Measurements from ENCODE around the gene EPM2AIP1.
"Not testable (repeated sequence)": the region's sequence is repeated elsewhere in the genome, so short reads cannot be mapped to it uniquely, and the experiment has no call there.

The EPM2AIP1 gene

DNA sequence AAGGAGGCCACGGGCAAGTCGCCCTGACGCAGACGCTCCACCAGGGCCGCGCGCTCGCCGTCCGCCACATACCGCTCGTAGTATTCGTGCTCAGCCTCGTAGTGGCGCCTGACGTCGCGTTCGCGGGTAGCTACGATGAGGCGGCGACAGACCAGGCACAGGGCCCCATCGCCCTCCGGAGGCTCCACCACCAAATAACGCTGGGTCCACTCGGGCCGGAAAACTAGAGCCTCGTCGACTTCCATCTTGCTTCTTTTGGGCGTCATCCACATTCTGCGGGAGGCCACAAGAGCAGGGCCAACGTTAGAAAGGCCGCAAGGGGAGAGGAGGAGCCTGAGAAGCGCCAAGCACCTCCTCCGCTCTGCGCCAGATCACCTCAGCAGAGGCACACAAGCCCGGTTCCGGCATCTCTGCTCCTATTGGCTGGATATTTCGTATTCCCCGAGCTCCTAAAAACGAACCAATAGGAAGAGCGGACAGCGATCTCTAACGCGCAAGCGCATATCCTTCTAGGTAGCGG, at the start of gene EPM2AIP1:
TSS of gene EPM2AIP1 (minus strand) at position 326 of the 520 bp plus-strand sequence. CDS start at position 272, 54 bp downstream.
- no peak for DNase-seq

DNA sequence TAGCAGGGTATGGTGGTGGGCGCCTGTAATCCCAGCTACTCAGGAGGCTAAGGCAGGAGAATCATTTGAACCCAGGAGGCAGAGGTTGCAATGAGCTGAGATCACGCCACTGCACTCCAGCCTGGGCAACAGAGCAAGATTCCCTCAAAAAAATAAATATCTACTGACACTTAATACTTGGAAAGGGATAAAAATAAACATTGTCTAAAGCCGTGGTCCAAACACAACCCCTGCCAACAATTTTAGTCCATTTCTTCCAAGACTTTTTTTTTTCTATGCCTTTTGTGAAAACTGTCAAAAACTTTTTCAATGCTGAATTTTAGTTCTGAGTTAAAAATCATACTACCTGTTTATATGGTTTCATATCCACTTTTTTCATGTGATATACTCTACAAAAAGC, 49.8 kb upstream of the EPM2AIP1 start:
- DNase-seq: not testable (repeated sequence)

DNA sequence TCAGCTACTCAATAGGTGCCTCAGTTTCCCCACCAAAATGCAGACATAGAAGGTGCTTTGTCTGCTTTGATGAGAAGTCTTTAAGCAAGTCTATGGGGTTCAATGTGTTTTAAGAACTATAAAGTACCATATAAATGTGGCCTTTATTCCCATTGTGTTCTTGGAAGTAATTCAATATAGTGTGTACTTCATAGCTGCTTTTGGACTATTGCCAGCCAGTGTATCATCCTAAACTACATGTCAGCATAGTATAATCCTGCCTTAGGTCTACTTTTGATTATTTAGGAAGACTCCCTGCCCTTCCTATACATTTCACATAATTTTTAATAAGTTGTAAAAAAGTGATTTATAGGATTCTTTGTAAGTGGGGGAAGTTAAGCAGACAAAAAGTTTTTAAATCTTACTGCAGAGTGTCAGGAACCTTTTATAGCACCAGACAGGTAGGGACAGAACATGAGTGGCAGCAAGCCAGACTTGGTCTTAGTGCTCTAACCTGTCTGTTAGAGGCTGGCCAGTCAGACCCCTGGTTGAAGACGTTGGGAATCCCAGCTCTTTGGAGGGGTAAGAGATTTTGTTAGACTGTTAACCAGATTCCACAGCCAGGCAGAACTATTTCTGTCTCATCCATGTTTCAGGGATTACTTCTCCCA, 48.7 kb upstream of the EPM2AIP1 start:
- no peak for DNase-seq

DNA sequence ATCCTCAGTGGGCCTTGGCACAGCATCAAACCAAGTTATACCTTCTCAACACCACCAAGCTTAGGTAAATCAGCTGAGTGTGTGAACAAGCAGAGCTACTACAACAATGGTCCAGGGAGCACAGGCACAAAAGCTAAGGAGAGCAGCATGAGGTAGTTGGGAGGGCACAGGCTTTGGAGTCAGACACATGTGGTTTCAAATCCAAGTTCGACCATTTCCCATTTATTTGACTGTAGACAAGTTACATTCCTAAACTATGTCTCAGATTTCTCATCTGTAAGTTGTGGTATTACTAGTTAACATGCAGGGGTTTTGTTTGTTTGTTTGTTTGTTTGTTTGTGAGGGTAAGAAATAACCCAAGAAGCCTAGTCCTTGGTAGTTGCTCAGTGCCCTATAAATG, 47.3 kb upstream of the EPM2AIP1 start:
- DNase-seq: no peak

DNA sequence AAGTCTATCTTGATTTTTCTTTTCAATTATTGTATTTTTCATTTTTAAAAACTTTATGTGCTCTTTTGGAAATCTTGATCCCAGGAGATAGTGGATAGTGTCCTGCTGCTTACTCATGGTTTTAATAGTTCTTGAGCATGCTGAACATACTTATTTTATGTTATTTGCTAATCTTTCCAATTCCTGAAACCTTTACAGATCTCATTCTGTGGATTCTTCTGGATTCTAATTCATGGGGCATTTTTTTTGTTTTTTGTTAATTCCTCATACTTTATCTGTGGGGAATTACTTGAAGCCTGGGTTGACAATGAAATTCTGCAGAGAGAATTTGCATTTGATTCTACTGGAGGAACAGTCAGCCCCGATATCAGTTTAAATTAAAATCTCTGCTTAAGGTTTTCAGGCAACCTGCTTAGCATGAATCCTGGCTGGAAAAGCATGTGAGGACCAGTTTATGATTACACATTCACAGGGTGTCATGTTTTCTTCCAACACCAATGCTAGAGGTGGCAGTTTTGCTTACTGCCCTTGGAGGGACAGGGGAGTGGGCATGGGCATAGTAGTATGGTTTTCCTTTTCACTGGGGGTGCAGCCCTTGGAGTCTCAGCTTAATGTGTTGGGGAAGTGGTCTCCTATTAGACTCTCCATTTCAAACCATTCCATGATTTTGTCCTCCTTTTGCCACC, 46.4 kb upstream of the EPM2AIP1 start:
- DNase-seq: no peak

DNA sequence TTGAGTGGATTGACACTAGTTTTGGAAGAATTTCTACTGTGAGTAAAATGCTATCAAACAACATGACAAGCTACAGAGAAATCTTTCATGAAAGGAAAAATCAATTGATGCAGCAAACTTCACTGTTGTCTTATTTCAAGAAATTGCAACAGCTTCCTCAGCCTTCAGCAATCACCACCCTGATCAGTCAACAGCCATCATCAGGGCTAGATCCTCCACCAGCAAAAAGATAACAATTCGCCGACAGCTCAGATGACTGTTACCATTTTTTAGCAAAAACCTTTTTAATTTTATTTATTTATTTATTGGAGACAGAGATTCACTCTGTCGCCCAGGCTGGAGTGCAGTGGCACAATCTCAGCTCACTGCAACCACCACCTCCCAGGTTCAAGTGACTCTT, 44.4 kb upstream of the EPM2AIP1 start:
- DNase-seq: no peak

DNA sequence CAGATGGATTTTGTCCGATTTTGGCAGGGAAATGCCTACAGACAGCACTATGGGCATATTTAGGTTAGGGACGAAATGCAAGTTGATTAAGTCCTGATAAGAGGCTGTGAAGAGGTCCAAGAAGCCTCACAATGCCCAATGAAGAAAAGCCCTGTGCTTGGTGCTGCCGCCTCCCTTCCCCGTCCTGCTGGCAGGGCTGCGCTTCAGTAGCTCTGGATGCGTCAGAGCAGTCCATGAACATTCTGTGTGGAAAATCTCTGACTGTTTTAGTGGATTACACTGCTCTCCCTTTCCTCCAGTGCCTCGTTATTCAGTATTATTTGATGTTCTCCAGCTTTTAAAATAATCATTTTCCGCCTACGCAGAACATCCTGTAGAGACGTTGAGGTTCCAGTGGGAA, 40.0 kb upstream of the EPM2AIP1 start:
- DNase-seq: no peak

DNA sequence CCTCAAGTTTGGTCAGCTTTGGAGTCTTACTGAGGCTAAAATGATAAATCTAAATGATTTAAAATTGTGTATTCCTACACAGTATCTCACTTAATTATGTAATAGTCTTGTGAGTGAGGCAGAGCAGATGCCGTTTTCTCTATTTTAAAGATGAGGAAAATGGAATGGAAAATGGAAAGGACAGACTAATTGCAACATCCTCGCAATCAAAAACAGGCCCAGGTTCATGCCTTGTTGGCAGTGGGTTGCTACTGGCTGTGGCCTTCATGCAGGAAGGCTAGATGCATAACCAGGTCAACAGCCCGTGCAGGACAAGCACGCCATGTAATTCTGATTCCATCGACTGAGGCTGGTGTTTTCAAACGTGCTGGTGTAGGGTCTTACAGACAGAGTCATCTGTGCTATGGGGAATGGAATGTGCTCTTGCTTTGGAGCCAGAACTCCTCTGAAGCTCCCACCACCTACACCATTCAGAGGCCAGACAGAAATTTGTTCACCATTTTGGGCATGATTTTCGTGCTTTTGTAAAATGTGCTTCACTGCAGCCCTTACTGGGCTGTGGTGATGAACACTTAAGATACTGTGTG, 38.3 kb upstream of the EPM2AIP1 start:
- DNase-seq: no peak

DNA sequence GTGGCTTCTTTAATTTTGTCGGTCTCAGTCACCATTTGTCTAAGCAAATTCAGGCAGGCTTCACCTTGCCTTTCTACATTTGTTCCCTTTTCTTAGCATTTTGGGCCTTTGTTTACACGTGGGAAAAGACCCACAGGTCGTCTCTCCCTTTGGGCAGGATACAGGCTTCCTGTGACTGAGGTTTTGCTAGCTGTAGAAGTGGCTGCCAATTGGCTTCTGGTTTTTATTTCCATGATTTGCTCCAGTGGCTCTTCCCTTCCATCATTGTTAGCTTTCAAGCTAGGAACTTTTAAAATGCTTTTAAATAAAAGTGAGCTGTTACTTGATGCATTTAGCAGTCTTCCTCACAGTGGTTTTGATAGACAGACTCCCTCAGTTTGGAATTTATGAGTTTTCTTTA, 37.7 kb upstream of the EPM2AIP1 start:
- DNase-seq: no peak

DNA sequence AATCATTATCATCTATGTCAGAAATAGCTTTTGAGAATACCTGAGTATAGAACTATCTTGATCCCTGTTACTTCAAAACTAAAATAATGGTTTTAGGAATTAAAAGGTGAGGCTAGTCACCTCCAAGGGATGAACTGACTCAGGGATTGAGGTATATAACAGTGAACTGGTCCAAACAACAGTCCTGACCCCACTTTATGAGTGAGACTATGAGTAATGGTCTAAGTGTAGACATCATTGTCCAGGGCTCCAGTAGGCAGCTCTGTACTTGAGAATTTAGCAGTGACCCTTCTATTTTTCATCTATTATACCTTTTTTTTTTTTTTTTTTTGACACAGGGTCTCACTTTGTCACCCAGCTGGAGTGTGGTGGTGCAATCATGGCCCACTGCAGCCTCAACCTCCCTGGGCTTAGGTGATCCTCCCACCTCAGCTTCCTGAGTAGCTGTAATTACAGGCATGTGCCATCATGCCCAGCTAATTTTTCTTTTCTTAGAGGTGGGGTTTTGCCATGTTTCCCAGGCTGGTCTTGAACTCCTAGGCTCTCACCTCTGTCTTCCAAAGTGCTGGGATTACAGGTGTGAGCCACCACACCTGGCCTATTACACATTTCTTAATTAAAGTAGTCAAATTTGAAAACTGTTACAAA, 36.7 kb upstream of the EPM2AIP1 start:
- DNase-seq: no peak

DNA sequence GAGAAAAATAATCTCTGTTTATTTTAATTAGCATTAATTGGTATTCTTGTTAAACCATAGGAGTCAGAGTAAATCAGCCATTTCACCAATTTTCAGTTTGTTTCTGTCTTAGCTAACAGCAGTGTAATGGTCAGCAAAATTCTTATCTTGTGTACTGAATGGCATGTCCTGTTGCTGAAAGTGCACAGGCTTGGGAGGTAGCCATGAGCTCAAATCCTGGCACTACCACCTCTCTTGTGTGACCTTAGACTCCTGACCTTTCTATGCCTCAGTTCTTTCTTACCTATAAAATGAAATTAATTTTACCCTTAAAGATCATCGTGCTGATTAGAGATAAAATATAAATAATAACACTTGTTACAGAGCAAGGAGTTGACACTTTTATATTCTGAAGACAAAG, 36.2 kb upstream of the EPM2AIP1 start:
- DNase-seq: no peak

DNA sequence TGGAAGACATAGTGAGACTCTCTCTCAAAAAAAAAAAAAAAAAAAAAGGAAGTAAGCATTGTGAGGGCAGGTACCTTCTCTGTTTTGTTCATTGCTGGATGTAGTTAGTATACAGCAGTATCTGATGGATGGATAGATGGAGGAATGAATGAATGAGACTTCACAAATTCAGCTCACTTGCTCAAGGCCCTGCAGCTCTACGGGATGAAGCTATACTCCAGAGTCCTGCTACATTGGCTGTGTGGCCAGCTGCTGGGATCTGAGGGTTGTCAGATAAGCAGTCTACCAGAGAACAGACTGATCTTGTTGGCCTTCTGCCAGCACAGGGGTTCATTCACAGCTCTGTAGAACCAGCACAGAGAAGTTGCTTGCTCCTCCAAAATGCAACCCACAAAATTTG, 35.4 kb upstream of the EPM2AIP1 start:
- no peak for DNase-seq

DNA sequence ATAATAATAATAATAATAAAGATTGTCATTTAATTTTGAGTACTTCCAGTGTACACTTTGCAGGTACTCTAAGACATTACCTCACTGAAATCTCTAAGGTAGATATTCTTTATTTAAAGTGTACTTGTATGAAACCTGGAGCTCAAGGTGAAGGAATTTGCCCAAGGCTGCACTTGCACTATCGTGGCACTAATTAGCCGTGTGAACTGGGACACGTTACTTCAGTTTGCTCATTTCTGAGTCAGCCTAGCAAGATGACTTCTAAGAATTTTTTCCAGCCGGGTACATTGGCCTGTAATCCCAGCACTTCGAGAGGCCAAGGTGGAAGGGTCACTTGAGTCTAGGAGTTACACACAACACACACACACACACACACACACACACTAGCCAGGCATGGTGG, 33.9 kb upstream of the EPM2AIP1 start:
- no peak for DNase-seq

DNA sequence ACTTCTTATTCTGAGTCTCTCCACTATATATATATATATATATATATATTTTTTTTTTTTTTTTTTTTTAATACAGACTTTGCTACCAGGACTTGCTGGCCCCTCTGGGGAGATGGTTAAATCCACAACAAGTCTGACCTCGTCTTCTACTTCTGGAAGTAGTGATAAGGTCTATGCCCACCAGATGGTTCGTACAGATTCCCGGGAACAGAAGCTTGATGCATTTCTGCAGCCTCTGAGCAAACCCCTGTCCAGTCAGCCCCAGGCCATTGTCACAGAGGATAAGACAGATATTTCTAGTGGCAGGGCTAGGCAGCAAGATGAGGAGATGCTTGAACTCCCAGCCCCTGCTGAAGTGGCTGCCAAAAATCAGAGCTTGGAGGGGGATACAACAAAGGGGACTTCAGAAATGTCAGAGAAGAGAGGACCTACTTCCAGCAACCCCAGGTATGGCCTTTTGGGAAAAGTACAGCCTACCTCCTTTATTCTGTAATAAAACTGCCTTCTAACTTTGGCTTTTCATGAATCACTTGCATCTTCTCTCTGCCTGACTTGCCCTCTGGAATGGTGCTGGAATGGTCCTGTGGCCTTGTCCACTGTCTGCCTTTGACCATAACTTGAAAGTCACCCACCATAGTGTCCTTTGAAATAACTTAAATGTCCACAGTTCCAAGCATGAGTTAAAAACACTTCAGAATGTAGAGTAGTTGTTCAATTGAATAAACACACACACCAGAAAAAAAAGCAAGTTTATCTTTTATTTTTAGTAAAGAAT, 32.8 kb upstream of the EPM2AIP1 start:
- DNase-seq: no peak

DNA sequence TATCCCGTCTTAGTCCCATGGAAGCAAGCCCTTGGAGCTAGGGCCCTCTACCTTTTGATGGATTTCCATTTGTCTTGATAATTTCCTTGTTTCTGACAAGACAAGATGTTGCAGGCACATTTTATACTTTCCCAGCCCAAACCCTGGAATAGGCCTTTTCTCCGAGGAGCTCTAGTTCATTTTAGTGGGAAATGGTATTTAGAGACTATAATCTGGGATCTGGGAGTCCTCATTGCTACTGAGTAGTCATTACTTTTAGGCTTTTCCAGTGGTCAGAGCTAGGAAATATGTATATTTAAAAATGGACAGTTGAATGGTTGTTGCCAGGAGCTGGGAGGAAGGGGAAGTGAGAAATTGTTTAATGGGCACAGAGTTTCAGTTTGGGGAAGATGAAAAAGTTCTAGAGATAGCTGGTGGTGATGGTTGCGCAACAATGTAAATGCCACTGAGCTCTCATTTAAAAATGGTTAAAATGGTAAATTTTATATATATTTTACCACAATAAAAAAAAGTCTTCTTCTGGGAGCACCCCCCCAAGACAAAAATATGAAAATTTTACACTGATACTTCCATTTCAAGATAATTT, 32.0 kb upstream of the EPM2AIP1 start:
- DNase-seq: no peak

DNA sequence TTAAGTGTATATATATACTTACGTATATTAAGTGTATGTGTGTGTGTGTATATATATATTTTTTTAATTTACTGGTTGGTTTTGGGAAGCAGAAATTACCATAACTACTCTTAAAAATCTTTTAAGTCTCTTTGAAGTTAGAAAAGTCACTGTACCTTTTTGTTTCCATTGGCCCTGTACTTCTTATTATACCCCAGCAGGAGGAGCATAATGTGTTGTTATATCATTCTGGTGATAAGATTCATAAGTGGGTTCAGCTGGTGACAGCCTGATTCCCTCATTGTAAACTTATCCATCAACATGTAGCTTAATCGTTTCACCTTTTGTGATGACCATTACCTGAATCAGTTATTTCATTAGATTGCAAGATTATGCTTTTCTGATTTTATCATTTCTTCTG, 31.2 kb upstream of the EPM2AIP1 start:
- DNase-seq: no peak

DNA sequence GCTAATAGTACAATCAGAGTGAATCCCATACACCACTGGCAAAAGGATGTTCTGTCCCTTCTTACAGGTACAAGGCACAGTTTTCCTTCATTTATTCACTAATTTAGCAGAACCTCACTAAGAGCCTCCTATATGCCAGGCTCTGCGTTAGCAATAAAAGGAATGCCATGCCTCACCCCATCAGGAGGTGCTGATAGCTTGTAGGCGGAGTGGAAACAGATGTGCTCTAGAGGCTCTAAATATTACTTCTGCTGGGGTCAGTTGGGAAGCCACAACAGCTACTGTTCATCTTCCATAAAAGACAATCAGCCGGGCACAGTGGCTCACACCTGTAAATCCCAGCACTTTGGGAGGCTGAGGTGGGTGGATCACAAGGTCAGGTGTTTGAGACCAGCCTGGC, 24.8 kb upstream of the EPM2AIP1 start:
- no peak for DNase-seq

DNA sequence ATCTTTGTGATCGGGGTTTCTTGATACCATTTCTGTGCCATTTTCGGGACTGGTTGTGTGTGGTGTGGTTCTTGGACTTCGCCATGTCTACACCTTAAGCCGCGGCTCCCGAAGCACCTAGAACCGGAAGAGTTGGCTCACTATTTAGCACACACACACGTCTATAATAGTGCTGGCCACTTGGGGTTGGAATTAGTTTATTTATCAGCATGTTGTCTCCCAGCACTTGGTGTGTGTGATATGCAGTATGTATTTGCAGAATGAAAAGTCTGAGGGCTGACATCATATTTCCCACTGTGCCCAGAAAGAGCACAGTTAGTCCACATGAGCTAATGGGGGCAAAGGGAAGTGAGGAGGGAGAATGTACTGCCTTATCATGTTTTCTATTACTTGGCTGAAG, 24.0 kb upstream of the EPM2AIP1 start:
- no peak for DNase-seq

DNA sequence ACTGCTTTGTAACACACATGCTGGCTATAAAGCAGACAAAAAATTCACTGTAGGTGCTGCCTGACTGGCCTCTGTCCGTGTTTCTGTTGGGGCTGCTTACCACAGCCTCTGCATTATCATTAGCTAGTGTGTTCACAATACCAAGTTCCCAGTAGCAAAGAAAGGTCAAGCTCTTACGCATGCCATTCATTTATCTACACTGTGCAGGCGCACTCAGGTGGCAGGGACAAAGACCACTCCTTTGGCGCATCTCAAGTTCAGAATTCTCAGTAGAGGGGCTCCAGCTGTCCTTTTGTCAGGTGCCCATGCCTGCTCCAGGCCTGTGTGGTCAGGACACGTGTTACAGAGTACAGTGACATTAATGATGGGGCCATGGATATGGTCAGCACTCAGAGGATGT, 22.7 kb upstream of the EPM2AIP1 start:
- DNase-seq: no peak

DNA sequence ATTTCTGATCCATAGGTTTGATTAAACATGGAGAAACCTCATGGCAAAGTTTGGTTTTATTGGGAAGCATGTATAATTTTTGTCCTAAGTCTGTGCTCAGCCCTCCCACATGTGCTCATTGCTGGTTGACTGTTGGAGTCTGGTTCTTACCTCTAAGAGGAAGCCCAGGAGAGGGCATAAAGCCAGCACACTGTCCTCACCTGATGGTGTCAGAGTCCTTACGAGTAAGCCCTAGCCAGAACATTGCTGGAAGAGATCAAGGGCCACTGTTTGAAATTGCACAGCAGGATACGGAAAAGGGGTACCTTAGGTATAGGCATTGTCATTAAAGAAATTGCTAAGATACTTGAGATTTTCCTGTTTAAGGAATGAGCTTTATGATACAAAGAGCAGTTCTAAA, 21.7 kb upstream of the EPM2AIP1 start:
- DNase-seq: no peak

DNA sequence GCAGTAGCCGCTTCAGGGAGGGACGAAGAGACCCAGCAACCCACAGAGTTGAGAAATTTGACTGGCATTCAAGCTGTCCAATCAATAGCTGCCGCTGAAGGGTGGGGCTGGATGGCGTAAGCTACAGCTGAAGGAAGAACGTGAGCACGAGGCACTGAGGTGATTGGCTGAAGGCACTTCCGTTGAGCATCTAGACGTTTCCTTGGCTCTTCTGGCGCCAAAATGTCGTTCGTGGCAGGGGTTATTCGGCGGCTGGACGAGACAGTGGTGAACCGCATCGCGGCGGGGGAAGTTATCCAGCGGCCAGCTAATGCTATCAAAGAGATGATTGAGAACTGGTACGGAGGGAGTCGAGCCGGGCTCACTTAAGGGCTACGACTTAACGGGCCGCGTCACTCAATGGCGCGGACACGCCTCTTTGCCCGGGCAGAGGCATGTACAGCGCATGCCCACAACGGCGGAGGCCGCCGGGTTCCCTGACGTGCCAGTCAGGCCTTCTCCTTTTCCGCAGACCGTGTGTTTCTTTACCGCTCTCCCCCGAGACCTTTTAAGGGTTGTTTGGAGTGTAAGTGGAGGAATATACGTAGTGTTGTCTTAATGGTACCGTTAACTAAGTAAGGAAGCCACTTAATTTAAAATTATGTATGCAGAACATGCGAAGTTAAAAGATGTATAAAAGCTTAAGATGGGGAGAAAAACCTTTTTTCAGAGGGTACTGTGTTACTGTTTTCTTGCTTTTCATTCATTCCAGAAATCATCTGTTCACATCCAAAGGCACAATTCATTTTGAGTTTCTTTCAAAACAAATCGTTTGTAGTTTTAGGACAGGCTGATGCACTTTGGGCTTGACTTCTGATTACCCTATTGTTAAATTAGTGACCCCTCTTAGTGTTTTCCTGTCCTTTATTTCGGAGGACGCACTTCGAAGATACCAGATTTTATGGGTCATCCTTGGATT, 674 bp upstream of the EPM2AIP1 start, which contains the start of gene MLH1:
TSS of gene MLH1 (plus strand) at position 193 of the 958 bp plus-strand sequence. CDS start at position 223, 30 bp downstream.
- DNase-seq: peak; percentile 99
